Epithelial cell of proximal tubule (primary cell): Measurements from ENCODE around the gene ST6GALNAC3. TPM values are rescaled to one million over a fixed set of nuclear protein-coding genes. Genes with fewer than 3 reads are reported as not detected.

ENCODE experiments used
- DNase-seq: peaks from one replicate; pipeline ENCODE4 v3.0.0-alpha.2; 2011; ENCODE audit warnings: low read depth
- H3K4me3 ChIP-seq: 2 replicates; pipeline ENCODE4 v1.5.1; 2011; ENCODE audit warnings: low read depth, mild to moderate bottlenecking, low read length
- total RNA-seq: library from RNA; depleted of rRNA; stranded (reverse); fragments of >200 nt; gene quantifications from 2 replicates; pipeline ENCODE4 v1.2.3, GENCODE V29; 2015
- TF ChIP-seq, protein P1 (sequence below): conservative IDR thresholded peaks from 2 replicates; pipeline ENCODE4 v1.5.1; 2012; ENCODE audit warnings: low read depth, mild to moderate bottlenecking, low read length

The ST6GALNAC3 gene
- total RNA-seq, 1 donor from 2014 or later: 0.75 TPM

DNA sequence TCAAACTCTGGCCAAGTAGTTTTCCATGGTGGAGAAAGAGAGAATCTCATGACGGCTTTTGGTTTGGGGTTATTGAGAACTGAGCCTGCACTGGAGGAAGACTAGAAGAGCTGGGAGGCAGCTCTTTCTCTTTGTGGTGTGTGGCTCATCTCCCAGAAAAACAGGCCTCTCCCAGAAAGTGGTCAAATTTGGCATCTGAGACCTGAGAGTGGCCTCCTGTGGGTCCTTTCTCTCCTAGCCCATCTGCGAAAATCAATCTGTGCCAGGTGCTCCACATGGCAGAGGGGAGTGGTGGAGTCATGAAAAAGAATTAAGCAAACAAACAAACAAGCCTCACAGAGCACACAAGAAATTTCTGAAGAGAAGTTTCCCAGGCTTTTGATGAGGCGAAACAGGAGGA, 305.0 kb downstream of the ST6GALNAC3 start:
- H3K4me3 ChIP-seq: no peak overlapping the region
- TF ChIP-seq, protein P1, sequence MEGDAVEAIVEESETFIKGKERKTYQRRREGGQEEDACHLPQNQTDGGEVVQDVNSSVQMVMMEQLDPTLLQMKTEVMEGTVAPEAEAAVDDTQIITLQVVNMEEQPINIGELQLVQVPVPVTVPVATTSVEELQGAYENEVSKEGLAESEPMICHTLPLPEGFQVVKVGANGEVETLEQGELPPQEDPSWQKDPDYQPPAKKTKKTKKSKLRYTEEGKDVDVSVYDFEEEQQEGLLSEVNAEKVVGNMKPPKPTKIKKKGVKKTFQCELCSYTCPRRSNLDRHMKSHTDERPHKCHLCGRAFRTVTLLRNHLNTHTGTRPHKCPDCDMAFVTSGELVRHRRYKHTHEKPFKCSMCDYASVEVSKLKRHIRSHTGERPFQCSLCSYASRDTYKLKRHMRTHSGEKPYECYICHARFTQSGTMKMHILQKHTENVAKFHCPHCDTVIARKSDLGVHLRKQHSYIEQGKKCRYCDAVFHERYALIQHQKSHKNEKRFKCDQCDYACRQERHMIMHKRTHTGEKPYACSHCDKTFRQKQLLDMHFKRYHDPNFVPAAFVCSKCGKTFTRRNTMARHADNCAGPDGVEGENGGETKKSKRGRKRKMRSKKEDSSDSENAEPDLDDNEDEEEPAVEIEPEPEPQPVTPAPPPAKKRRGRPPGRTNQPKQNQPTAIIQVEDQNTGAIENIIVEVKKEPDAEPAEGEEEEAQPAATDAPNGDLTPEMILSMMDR: no peak
- DNase-seq: no peak

- DNase-seq: no peak
- TF ChIP-seq, protein P1: no peak
- H3K4me3 ChIP-seq: no peak overlapping the region
These were observed 307.0 kb downstream of the ST6GALNAC3 start for GRCh38 chr1:76381450-76382097.

DNA sequence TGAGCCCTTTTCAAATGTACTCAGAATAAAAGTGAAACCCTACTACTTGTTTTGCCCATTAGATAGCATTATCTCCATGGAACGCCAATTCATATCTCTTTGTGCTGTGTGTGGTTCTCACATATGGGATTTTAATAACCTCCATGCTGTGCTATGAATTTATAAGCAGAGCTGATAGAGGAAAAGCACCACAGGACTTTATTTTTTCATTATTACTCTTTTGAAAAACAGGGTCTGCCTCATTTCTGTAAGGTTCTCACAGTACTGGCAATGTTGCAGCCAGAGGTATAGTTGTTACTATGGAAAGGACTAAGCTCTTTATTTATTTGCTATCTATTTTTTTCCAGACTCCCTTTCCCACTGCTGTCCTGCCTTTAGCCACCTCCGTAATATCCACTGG, 313.7 kb downstream of the ST6GALNAC3 start:
- no peak overlapping the region for H3K4me3 ChIP-seq
- TF ChIP-seq, protein P1: no peak
- no peak for DNase-seq

DNA sequence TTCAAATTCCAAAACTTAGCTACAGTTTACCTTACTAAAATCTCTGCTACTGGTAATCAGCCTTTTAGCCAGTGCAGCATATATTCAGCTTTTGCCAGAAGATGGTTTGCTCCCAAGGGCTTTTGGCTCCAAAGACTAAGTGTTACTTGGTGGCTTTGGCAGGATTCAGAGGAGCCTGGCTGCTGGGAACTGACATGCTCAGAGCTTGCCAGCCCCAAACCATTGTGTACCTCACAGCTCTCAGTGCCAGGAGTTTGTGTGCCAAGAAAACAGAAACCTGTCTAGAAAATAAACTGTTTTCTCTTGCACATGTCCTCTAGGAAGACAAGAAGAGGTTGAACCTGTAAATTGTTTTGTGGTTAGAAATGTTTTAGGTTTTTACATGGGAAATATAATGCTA, 315.9 kb downstream of the ST6GALNAC3 start:
- DNase-seq: no peak
- TF ChIP-seq, protein P1: no peak
- H3K4me3 ChIP-seq: no peak overlapping the region

DNA sequence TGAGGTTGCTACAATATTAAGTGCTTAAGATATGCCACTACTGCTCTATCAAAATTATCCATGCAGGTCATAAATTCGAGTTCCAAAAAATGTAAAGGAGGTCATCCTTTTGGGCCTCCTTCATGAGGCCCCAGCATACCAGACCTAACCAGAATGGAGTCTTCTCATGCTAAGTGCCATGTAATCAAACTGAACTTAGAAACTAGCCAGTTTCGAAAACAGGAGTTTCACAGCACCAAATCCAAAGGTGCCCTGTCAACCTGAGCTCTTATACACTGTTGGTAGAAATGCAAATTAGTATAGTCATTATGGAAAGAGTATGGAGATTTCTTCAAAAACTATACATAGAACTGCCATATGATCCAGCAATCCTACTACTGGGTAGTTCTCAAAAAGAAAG, 320.5 kb downstream of the ST6GALNAC3 start:
- no peak for DNase-seq
- no peak overlapping the region for H3K4me3 ChIP-seq
- TF ChIP-seq, protein P1: no peak

GRCh38 chr1:76402128-76402527, 327.6 kb downstream of the ST6GALNAC3 start:
- TF ChIP-seq, protein P1: no peak
- no peak for DNase-seq
- no peak overlapping the region for H3K4me3 ChIP-seq

- TF ChIP-seq, protein P1: no peak
- H3K4me3 ChIP-seq: no peak overlapping the region
- no peak for DNase-seq
These were observed 333.8 kb downstream of the ST6GALNAC3 start for GRCh38 chr1:76408303-76408702.
